ENCODE measurements around the gene MRPL20.
"Not testable (repeated sequence)": the region's sequence is repeated elsewhere in the genome, so short reads cannot be mapped to it uniquely, and the experiment has no call there.

MRPL20 gene

GRCh38 chr1:1426496-1427105 lies 19.5 kb upstream of the MRPL20 start:
- no peak for DNase-seq (ENCODE audit: low read depth in 2 of 2)

DNA sequence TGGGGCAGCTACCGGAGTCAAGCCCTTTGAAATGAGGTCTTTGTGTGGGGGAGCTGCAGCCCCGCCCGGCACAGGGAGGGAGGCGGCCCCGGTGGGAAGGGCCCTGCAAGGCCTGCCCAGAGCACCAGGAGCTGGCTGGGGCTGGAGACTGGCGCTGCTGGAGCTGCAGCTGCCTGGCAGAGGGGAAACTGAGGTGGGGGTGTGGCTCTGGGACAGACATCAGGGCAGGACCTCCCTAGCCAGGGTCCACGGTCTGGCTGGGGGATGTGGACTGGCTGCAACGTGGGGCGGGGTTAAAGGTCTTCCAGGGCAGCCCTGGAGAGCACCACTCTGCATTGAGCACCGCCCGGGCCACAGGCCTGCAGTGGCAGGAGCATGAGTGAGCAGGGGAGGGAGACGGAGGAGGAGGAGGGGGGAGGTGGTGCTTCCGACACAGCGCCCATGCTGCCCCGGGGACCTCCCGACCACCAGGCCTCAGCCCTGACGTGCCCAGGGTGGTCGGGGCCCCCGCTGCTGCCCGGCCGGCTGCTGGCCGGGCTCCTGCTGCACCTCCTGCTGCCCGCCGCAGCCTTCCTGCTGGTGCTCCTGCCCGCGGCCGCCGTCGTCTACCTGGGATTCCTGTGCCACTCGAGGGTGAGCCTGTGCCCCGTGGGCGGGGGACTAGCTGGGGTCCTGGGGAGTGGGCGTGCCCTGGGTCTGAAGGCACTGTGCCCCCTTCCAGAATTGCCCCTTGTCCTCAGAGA lies 18.8 kb upstream of the MRPL20 start:
- DNase-seq (ENCODE audit: low read depth in 2 of 2): no peak

GRCh38 chr1:1425426-1425752 lies 18.3 kb upstream of the MRPL20 start:
- no peak for DNase-seq (ENCODE audit: low read depth in 2 of 2)

DNA sequence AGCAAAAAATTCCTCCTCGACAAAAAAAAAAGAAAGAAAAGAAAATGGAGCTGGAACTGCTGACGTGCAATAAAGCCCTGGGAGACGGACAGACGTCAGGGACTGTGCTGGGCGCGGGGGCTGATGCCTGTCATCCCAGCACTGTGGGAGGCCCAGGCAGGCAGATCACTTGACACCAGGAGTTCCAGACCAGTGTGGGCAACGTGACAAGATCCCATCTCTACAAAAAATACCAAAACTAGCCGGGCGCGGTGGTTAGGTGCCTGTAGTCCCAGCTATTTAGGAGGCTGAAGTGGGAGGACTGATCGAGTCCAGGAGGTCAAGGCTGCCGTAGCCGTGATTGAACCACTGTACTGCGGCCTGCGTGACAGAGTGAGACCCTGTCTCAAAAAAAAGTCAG lies 17.6 kb upstream of the MRPL20 start:
- no peak for DNase-seq (ENCODE audit: low read depth in 2 of 2)

DNA sequence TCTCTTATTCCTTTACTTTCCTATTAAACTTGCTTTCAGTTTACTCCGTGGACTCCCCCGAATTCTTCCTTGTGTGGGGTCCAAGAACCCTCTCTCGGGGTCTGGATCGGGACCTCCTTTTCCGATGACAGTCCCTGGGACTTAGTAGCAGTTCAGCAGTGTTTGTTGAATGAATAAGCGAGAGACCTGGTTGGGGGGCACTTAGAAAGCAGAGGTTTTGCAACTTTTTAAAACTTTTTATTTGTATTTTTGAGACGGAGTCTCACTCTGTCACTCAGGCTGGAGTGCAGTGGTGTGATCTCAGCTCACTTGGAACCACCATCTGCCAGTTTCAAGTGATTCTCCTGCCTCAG lies 16.1 kb upstream of the MRPL20 start:
- DNase-seq (ENCODE audit: low read depth in 2 of 2): no peak

DNA sequence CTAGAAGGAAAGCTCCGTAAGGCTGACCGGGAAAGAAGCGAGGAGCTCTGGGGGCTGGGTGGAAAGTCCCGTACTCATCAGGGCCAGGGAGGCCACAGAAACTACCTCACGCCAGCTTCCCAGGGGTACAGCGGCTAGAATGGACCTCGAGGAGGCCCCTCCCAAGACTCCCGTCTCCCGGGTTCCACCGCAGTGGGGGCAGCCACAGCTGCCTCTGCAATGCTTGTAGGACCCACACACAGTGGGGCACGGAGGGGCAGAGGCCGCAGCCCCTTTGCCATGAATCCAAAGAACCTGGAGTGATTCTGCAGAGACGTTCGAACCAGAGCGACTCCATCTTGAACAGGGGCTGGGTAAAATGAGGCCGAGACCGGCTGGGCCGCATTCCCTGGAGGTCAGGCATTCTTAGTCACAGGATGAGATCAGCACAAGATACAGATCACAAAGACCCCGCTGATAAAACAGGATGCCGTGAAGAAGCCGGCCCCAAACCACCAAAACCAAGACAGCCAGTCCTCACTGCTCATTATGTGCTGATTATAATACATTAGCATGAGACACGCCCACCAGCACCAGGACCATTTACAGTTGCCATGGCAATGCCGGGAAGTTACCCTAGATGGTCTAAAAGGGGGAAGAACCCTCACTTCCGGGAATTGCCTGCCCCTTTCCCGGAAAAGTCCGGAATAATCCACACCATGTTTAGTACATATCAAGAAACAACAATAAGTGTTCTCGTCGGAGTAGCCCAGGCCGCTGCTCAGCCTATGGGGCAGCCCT lies 15.6 kb upstream of the MRPL20 start:
- no peak for DNase-seq (ENCODE audit: low read depth in 2 of 2)

GRCh38 chr1:1421907-1422464 lies 14.9 kb upstream of the MRPL20 start:
- no peak for DNase-seq (ENCODE audit: low read depth in 2 of 2)

GRCh38 chr1:1421147-1421906 lies 14.2 kb upstream of the MRPL20 start, which contains the start of gene ANKRD65:
TSS of gene ANKRD65 (minus strand) at chr1:1421276. CDS start at chr1:1421005, 271 bp downstream.
- no peak for DNase-seq (ENCODE audit: low read depth in 2 of 2)

DNA sequence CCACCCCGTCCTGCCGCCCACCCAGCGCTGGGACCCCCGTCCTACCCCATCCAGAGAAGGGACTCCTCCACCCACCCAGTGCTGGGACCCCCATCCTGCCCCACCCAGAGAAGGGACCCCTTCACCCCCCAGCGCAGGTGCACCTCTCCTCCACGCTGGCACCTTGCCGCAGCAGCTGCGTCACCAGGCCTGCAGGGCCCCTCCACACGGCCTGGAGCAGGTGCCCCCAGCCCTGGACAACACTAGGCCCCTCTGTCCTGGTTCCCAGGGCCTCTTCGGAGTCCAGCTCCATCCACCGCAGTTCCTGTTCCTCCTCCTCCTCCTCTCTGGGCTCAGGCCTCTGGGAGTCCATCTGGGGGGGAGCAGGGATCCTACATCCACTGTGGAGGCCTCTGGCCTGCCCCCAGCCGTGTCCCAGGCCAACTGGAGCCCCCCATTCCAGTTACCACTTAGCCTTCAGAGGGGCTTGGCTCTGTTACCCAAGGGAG lies 13.6 kb upstream of the MRPL20 start:
- DNase-seq (ENCODE audit: low read depth in 2 of 2): no peak

DNA sequence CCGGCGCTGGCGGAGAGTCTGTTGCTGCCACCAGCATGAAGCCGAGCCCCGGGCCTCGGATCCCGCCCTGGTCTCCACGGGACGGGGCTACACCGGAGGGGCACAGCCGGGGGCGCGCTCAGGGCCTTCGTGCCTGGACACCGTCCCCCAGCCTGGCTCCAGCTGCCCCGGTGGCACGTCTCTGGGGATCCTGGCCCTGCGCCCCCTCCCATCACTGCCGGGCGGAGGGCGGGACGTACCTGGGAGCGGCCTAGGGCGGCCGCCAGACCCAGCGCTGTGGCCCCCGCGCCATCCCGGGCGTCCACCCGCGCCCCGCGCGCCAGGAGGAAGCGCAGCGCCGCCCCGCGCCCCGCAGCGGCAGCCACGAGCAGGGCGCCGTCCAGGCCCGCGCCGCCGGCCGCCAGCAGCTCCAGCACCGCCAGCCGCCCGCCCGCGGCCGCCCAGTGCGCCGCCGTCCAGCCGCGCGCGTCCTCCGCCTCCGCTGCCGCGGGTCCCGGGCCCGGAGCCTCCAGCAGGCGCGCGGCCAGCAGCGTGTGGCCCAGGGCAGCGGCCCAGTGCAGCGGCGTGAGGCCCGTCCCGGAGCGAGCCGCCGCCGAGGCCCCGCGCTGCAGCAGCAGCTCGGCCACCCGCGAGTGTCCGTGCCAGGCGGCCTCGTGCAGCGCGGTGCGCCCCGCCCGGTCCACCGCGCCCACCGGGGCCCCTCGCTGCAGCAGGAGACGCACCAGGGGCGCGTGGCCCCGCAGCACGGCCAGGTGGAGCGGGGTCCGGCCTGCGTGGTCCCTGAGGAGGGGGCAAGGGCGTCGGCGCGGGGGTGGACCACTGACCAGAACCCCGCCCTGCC lies 12.9 kb upstream of the MRPL20 start:
- no peak for DNase-seq (ENCODE audit: low read depth in 2 of 2)

DNA sequence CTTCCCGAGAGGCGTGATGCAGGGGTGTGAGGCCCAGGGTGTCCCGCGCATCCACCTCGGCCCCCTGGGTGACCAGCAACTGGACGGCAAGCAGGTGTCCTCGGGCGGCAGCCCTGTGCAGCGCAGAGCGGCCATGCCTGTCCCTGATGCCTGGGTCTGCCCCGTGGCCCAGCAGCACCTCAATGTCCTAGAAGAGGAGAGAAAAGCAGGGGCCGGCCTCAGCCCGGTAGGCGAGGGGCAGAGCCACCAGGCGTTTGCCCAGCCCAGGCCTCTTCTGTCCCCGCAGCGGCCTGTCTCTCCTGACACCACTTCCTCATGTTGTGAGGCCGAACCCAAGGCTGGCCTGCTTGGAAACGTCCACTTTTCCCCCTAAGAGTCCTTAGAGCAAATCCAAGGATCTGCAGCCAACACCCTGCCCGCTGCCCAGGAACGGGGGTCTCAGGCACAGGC lies 12.3 kb upstream of the MRPL20 start:
- DNase-seq (ENCODE audit: low read depth in 2 of 2): no peak

DNA sequence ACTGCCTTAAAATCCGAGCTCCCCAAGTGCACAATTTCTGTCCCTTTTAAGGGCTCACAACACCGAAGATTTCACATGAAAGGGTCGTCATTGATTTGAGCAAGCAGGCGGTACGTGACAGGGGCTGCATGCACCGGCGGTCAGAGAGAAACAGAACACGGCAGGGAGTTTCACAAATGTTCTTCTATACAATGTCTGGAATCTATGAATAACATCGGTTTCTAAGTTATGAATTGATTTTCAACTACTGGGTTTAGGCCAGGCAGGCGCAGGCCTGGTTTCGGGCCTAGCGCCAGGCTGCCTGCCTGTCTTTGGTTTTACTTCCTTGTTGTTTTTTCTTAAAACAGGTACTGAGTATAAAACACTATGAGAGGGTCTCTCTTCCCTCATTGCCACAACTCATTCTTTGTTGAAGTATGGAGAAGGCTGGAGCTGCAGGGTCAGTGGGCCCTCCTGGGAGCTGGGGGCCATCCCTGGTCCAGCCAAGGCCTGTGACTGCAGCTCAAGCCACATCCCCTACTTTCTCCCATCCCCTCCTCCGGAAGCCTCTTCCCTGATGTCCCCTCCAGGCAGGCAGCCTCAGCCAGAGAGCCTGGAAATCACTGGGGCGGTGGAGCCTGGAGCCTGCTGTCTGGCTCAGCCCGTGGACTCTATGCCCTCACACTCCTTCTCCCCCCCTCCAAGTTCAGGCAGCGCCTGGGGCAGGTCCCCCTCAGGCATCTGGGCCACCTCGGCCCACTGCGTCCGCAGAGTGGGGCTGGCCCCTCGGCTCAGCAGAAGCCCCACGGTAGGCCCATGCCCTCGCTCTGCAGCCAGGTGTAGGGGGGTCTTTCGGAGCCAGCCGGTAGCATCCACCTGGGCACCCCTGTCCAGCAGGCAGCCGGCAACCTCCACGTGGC lies 11.6 kb upstream of the MRPL20 start:
- DNase-seq (ENCODE audit: low read depth in 2 of 2): no peak

GRCh38 chr1:1417825-1418463 lies 10.9 kb upstream of the MRPL20 start:
- DNase-seq (ENCODE audit: low read depth in 2 of 2): not testable (repeated sequence)

GRCh38 chr1:1417396-1417795 lies 10.3 kb upstream of the MRPL20 start:
- DNase-seq (ENCODE audit: low read depth in 2 of 2): not testable (repeated sequence)

DNA sequence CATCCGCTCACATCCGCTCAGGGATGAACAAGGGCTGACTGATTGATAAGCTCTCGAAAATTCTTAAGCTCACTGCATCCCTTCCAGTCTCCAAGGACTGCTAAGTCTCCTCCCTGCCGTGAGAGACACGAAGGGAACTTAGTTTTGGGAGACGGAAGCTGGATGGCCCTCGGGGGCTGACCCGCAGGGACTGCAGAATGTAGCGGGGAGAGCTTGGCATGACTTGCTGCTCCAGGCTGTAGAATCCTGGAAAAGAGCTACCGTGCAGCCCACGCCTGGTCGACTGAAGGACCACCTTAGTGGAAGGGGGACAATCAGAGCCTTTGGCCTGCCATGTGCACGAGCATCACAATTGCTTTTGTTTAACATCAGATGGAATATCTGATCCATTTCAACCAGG lies 8.7 kb upstream of the MRPL20 start:
- DNase-seq (ENCODE audit: low read depth in 2 of 2): no peak

- DNase-seq (ENCODE audit: low read depth in 2 of 2): not testable (repeated sequence)
Measured at GRCh38 chr1:1412311-1412902, 5.3 kb upstream of the MRPL20 start.

DNA sequence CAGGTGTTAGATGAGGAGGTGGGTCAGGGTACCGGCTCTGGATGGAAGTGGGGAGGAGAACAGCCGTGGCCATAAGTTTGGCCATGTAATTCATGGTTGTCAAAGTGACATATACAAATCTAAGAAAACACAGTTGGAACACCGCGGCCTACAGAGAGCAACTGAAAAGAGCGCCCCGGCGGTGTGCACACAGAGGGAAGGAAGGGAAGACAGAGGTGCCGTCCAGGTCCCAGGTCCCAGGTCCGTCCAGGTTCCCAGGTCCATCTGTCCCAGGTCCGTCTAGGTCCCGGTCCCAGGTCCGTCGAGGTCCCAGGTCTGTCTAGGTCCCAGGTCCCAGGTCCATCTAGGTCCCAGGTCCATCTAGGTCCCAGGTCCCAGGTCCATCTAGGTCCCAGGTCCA lies 4.5 kb upstream of the MRPL20 start:
- DNase-seq (ENCODE audit: low read depth in 2 of 2): no peak

DNA sequence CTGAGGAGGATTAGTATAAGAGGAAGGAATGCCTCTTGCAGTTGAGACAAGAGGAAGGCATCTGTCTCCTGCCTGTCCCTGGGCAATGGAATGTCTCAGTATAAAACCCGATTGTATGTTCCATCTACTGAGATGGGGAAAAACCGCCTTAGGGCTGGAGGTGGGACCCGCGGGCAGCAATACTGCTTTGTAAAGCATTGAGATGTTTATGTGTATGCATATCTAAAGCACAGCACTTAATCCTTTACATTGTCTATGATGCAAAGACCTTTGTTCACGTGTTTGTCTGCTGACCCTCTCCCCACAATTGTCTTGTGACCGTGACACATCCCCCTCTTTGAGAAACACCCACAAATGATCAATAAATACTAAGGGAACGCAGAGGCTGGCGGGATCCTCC lies 3.1 kb upstream of the MRPL20 start:
- not testable (repeated sequence) for DNase-seq (ENCODE audit: low read depth in 2 of 2)
